Right hindlimb (tissue), 1 donor: ENCODE measurements around the gene RAD21L1.
A peak's percentile ranks its signal among the peaks of the same experiment; 100 is the strongest.
"Not testable (repeated sequence)": the region's sequence is repeated elsewhere in the genome, so short reads cannot be mapped to it uniquely, and the experiment has no call there.

ENCODE experiments used
- DNase-seq: peaks from one replicate; pipeline ENCODE4 v3.0.0-alpha.2; 2018

The RAD21L1 gene

GRCh38 chr20:1232286-1233111, 6.7 kb downstream of the RAD21L1 start:
- DNase-seq, result no peak

- no peak for DNase-seq
These were observed 14.7 kb downstream of the RAD21L1 start for GRCh38 chr20:1240549-1240948.

- DNase-seq, result no peak
These were observed 15.6 kb downstream of the RAD21L1 start for GRCh38 chr20:1241456-1241855.

- DNase-seq, result no peak
These were observed 16.3 kb downstream of the RAD21L1 start for GRCh38 chr20:1242099-1242498.

- DNase-seq, result no peak
These were observed 16.7 kb downstream of the RAD21L1 start for GRCh38 chr20:1242530-1242929.

- no peak for DNase-seq
These were observed 19.7 kb downstream of the RAD21L1 start for GRCh38 chr20:1245578-1245977.

GRCh38 chr20:1247689-1248088, 21.8 kb downstream of the RAD21L1 start:
- DNase-seq, result no peak

- DNase-seq, result not testable (repeated sequence)
These were observed 24.4 kb downstream of the RAD21L1 start for GRCh38 chr20:1250282-1250681.

GRCh38 chr20:1252416-1252815, 26.6 kb downstream of the RAD21L1 start:
- no peak for DNase-seq

- DNase-seq, result no peak
These were observed 28.4 kb downstream of the RAD21L1 start for GRCh38 chr20:1254254-1254653.

- DNase-seq, result no peak
These were observed 29.8 kb downstream of the RAD21L1 start for GRCh38 chr20:1255675-1256074.

GRCh38 chr20:1263853-1264252, 38.0 kb downstream of the RAD21L1 start:
- no peak for DNase-seq

- no peak for DNase-seq
These were observed 38.9 kb downstream of the RAD21L1 start for GRCh38 chr20:1264727-1265126.

- no peak for DNase-seq
These were observed 39.5 kb downstream of the RAD21L1 start for GRCh38 chr20:1265226-1265915.

- no peak for DNase-seq
These were observed 40.0 kb downstream of the RAD21L1 start for GRCh38 chr20:1265916-1266166.

- DNase-seq, result peak; percentile 83
These were observed 40.5 kb downstream of the RAD21L1 start, which contains the start of gene SNPH for GRCh38 chr20:1266167-1266973. TSS of gene SNPH (plus strand) at chr20:1266294. CDS start at chr20:1296240, 29,946 bp downstream.

GRCh38 chr20:1267161-1267560, 41.3 kb downstream of the RAD21L1 start:
- DNase-seq, result no peak

- DNase-seq, result no peak
These were observed 42.0 kb downstream of the RAD21L1 start for GRCh38 chr20:1267809-1268374.

- no peak for DNase-seq
These were observed 43.4 kb downstream of the RAD21L1 start for GRCh38 chr20:1269235-1269634.

GRCh38 chr20:1269850-1270249, 44.0 kb downstream of the RAD21L1 start:
- no peak for DNase-seq

GRCh38 chr20:1272368-1273100, 46.7 kb downstream of the RAD21L1 start:
- no peak for DNase-seq

- no peak for DNase-seq
These were observed 47.5 kb downstream of the RAD21L1 start for GRCh38 chr20:1273366-1273765.
